HCT116 (cell line): ENCODE results near the gene PEX10.

Experiments used
- CTCF ChIP-seq, 3 experiments: fragments of 200-600 bp in 1 of 3; sonication (generic) in 1 of 3; IDR thresholded peaks in 2 of 3; conservative IDR thresholded peaks in 1 of 3; 2 replicates each; pipeline ENCODE4 v1.5.1; 2012 to 2017; ENCODE audit warnings: low read depth in 2 of 3, low read length in 2 of 3, antibody characterized with exemption in 1 of 3, borderline replicate concordance in 1 of 3, control low read depth in 1 of 3, mild to moderate bottlenecking in 1 of 3, mixed read lengths in 1 of 3, mixed run types in 1 of 3, moderate library complexity in 1 of 3; ENCODE audit not compliant: insufficient read depth in 1 of 3
- MAX ChIP-seq: IDR thresholded peaks from 2 replicates; pipeline ENCODE4 v1.6.1; 2012
- POLR2AphosphoS5 ChIP-seq: IDR thresholded peaks from 2 replicates; pipeline ENCODE4 v1.6.1; 2011; ENCODE audit warnings: mild to moderate bottlenecking, low read depth, low read length, moderate library complexity
- RAD21 ChIP-seq: IDR thresholded peaks from 2 replicates; pipeline ENCODE4 v1.6.1; 2012; ENCODE audit warnings: low read depth, mild to moderate bottlenecking
- SP1 ChIP-seq: IDR thresholded peaks from 2 replicates; pipeline ENCODE4 v1.6.1; 2012; ENCODE audit warnings: low read depth
- YY1 ChIP-seq: IDR thresholded peaks from 2 replicates; pipeline ENCODE4 v1.6.1; 2011; ENCODE audit warnings: low read length, low read depth, moderate library complexity, mild to moderate bottlenecking; ENCODE audit not compliant: insufficient replicate concordance; ENCODE audit errors: extremely low read depth

DNA sequence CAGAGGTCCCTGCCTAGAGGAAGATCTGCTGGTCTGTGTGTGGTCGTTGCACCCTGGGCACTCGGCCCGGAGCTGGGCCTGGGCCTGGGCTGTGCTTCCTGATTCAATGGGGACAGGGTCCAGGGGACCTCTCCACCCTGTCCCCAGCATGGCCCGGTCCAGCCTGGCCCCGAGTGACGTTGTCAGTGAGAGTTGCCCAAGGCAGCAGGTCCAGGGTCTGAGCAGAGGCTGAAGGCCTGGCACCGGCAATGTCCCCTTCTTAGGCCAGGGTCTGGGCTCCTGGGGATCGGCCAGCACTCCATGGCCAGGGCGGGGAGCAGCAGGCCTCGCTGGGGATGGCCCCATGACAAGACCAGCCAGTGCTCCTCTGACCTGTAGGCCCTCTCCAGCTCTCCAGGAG, 15.6 kb upstream of the PEX10 start:
- TF ChIP-seq SP1 (no peak), POLR2AphosphoS5 (no peak), CTCF (IDR thresholded peaks at IDR 0.05 in 2 of 3, conservative IDR thresholded peaks at IDR 0.05 in 1 of 3; ENCODE audit: borderline replicate concordance in 1 of 3, insufficient read depth in 1 of 3, low read depth in 2 of 3, low read length in 2 of 3) (no peak), RAD21 (no peak), YY1 (no peak), MAX (no peak)
